H1 (cell line): Measurements from ENCODE around the gene EID1.

ENCODE experiments used
- ATF2 ChIP-seq: IDR thresholded peaks from 2 replicates; pipeline ENCODE4 v1.6.1; 2012; ENCODE audit warnings: low read length, inconsistent platforms
- CEBPB ChIP-seq: IDR thresholded peaks from 2 replicates; pipeline ENCODE4 v1.6.1; 2012; ENCODE audit warnings: low read depth, low read length
- CTCF ChIP-seq, 3 experiments: IDR thresholded peaks; 1 replicate in 2 of 3; 2 replicates in 1 of 3; pipeline versions ENCODE4 v1.5.1 to v1.6.1; 2011; ENCODE audit warnings: low read length in 3 of 3, mild to moderate bottlenecking in 3 of 3, inconsistent platforms in 2 of 3, low read depth in 1 of 3, moderate library complexity in 1 of 3; ENCODE audit not compliant: insufficient read depth in 1 of 3; ENCODE audit errors: control extremely low read depth in 1 of 3
- EP300 ChIP-seq, 2 experiments: IDR thresholded peaks; 1 replicate in 1 of 2; 2 replicates in 1 of 2; pipeline ENCODE4 v1.6.1; 2011 to 2012; ENCODE audit warnings: low read depth in 2 of 2, low read length in 2 of 2, mild to moderate bottlenecking in 2 of 2, borderline replicate concordance in 1 of 2, inconsistent platforms in 1 of 2, moderate library complexity in 1 of 2
- EZH2 ChIP-seq: fragments of 200-600 bp; sonication (generic); IDR thresholded peaks from 2 replicates; pipeline ENCODE4 v1.7.1; 2012; ENCODE audit warnings: low read depth, mild to moderate bottlenecking, moderate library complexity, low read length, inconsistent platforms; ENCODE audit not compliant: severe bottlenecking
- GABPA ChIP-seq: IDR thresholded peaks from 2 replicates; pipeline ENCODE4 v1.6.1; 2011; ENCODE audit warnings: mild to moderate bottlenecking, low read length, moderate library complexity, borderline replicate concordance; ENCODE audit not compliant: insufficient read depth
- GTF2F1 ChIP-seq: IDR thresholded peaks from 2 replicates; pipeline ENCODE4 v1.6.1; 2012; ENCODE audit warnings: low read depth, low read length, improper control_type of control experiment, borderline replicate concordance
- MAX ChIP-seq: IDR thresholded peaks from 2 replicates; pipeline ENCODE4 v1.6.1; 2012; ENCODE audit warnings: inconsistent platforms
- POLR2A ChIP-seq, 2 experiments: IDR thresholded peaks; 1 replicate in 1 of 2; 2 replicates in 1 of 2; pipeline ENCODE4 v1.6.1; 2011; ENCODE audit warnings: low read depth in 2 of 2, low read length in 2 of 2, mild to moderate bottlenecking in 2 of 2; ENCODE audit errors: control extremely low read depth in 1 of 2
- POLR2AphosphoS5 ChIP-seq: IDR thresholded peaks from 2 replicates; pipeline ENCODE4 v1.6.1; 2011; ENCODE audit warnings: low read depth, low read length
- RNF2 ChIP-seq: fragments of 200-900, 300-1000 bp; sonication (generic); IDR thresholded peaks from 2 replicates; pipeline ENCODE4 v1.7.1; 2016; ENCODE audit warnings: borderline replicate concordance, low read depth, mild to moderate bottlenecking, antibody characterized with exemption, low read length; ENCODE audit not compliant: poor library complexity, severe bottlenecking; ENCODE audit errors: missing control alignments
- SIN3A ChIP-seq, 2 experiments: IDR thresholded peaks in 1 of 2; conservative IDR thresholded peaks in 1 of 2; 2 replicates each; pipeline ENCODE4 v1.6.1; 2011 to 2012; ENCODE audit warnings: low read length in 2 of 2, improper control_type of control experiment in 1 of 2, low read depth in 1 of 2, mild to moderate bottlenecking in 1 of 2
- YY1 ChIP-seq: IDR thresholded peaks from 2 replicates; pipeline ENCODE4 v1.6.1; 2011; ENCODE audit warnings: low read depth, mild to moderate bottlenecking, low read length

- TF ChIP-seq RNF2, result no peak
- TF ChIP-seq EZH2, result no peak
- no peak for TF ChIP-seq CTCF (IDR thresholded peaks at IDR 0.05; ENCODE audit: control extremely low read depth in 1 of 3, insufficient read depth in 1 of 3, low read depth in 1 of 3, low read length in 3 of 3)
- no peak for TF ChIP-seq EP300 (IDR thresholded peaks at IDR 0.05; ENCODE audit: borderline replicate concordance in 1 of 2, low read depth in 2 of 2, low read length in 2 of 2)
- no peak for TF ChIP-seq POLR2AphosphoS5
- TF ChIP-seq SIN3A (conservative IDR thresholded peaks at IDR 0.05 in 1 of 2, IDR thresholded peaks at IDR 0.05 in 1 of 2; ENCODE audit: low read depth in 1 of 2, low read length in 2 of 2), result no peak
- no peak for TF ChIP-seq YY1
- no peak for TF ChIP-seq GABPA
- no peak for TF ChIP-seq CEBPB
- no peak for TF ChIP-seq POLR2A (IDR thresholded peaks at IDR 0.05; ENCODE audit: control extremely low read depth in 1 of 2, low read depth in 2 of 2, low read length in 2 of 2)
- TF ChIP-seq MAX, result no peak
- TF ChIP-seq GTF2F1, result no peak
- no peak for TF ChIP-seq ATF2
Observed at GRCh38 chr15:48929661-48930060, 51.7 kb downstream of the EID1 start.
